Head of caudate nucleus (tissue), 42 donors: ENCODE results near the gene SNX15.
"Not testable (repeated sequence)": the region's sequence is repeated elsewhere in the genome, so short reads cannot be mapped to it uniquely, and the experiment has no call there.

Experiments
- DNase-seq, 42 donors: peaks; one replicate each; pipeline versions ENCODE4 v3.0.0 to v3.0.0-alpha.2; 2020 to 2021; ENCODE audit warnings: mixed read lengths in 7 of 42
- intact Hi-C: fragments of 100-400 bp; cut with DNase I; formaldehyde crosslinking; loops from one replicate; pipeline ENCODE4 v1.15.0; 2022

SNX15 gene

DNA sequence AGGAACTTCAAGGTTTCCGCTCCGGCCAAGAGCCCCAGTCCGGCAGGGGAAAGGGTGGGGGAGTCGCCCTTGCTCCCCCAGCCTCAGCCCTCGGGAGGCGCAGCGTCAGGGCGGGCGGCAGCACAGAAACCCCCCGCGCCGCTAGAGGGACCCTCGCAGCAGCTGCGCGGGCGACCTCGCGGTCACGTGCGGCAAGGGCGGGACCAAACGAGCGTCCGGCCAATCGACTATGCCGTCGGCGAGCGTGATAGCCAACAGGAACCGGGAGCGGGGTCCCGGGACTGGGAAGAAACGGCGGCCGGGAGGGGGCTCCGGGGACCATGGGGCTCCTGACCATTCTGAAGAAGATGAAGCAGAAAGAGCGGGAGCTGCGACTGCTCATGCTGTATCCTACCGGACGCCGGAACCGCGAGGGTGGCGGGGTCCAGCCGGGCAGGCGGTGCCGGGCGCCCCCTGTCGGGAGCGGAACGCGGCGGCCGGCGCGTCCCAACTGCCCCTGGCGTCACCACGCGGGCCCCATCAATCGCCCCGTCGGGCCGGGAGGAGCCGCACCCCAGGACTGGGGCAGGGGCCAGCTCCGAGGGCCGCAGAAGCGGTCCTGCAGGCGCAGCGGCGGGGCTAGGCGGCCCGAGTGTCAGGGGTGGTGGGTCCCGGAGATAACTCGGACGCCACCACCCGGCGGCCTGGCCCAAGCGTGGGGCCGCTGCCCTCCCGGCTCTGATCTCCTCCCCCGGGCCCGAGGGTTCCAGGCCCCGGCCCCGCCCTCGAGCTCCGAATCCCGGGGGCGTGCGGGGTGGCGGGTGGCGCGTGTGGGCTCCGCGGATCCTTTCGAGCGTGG is 13.1 kb upstream of the SNX15 start, which contains the start of gene ARL2:
Gene ARL2 (plus strand): TSS at position 273 of the 838 bp plus-strand sequence. CDS start 48 bp downstream, at position 321.
- DNase-seq = peak; percentile 87 to 98 (median 95)
- intact Hi-C loops = loop anchor here (2.0 kb wide), 1 partner anchor 103 kb away; the partner anchor contains the start of gene ZNHIT2

DNA sequence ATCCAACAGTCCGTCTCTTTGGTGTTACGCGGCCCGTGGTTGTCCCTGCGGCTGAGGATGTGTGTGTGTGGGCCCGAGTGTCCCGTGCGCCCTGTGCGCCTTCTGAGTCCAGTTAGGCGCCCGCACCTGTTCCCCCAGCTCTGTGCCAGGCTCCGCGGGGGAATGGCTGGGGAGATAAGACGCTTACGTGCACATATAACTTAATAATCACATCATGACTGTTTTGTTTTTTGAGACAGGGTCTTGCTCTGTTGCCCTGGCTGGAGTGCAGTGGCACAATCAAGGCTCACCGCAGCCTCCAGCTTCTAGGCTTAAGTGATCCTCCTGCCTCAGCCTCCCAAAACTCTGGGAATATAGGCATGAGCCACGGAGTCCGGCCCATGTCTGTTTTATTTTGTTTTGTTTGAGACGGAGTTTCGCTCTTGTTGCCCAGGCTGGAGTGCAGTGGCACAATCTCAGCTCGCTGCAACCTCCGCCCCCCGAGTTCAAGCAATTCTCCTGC is 12.5 kb upstream of the SNX15 start:
- intact Hi-C loops = no loop called here

DNA sequence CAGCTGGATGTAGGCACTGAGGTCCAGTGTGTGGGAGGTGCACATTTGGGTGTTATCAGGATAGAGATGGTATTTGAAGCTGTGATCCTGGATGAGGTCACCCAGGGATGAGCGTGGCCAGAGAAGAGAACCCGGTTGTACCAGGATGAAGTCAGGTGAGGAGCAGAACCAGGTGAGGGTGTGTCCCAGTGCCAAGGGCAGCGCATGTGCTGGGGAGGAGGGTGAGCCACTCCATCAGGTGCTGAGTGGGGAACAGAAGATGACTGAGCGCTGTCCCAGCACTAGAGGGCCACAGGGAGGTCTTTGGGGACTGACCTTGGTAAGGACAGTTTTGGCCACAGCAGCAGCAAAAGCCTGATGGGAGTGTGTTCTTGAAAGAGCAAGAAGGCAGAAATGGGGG is 10.5 kb upstream of the SNX15 start:
- intact Hi-C loops = no loop called here
- DNase-seq = no peak

More for the DNA sequence above, 12.5 kb upstream of the SNX15 start:
- DNase-seq = no peak

GRCh38 chr11:65017937-65018336 is 9.3 kb upstream of the SNX15 start:
- DNase-seq = no peak
- intact Hi-C loops = no loop called here

DNA sequence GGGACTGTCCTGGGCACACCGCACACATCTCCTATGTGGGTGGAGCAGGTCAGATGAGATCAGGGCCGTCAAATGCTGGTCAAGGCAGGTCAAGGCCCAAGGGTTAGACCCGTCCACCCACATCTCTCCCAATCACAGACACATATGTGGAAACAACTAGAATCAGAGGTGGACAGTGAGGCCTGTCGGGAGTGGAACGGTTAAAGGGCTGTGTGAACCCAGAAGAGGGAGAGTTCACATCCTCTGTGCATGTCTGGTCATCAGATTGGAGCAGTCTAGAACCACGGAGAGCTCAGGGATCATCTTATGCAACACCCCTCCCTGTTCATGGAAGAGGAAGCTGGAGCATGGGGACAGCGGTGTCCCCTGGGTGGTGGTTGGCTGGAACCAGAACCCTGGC is 7.4 kb upstream of the SNX15 start:
- intact Hi-C loops = no loop called here
- no peak for DNase-seq

DNA sequence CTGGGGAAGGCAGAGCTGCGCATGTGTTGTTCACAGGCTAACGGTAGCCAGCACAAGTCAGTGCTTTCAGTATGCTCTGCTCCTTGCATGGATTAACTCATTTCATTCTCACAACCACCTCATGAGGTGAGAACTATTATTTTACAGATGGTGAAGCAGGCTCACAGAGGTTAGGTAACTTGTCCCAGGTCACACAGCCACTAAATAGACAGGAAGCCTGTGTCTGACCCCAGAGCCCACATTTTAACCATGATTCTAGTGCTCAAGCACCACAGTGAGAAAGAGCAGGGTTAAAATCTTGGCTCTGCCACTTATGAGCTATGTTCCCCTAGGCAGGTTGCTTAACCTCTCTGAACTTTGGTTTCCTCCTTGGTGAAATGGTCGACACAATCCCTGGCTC is 6.2 kb upstream of the SNX15 start:
- DNase-seq = no peak
- intact Hi-C loops = no loop called here

- intact Hi-C loops = no loop called here
- no peak for DNase-seq
Measured at GRCh38 chr11:65021509-65021908, 5.7 kb upstream of the SNX15 start.

DNA sequence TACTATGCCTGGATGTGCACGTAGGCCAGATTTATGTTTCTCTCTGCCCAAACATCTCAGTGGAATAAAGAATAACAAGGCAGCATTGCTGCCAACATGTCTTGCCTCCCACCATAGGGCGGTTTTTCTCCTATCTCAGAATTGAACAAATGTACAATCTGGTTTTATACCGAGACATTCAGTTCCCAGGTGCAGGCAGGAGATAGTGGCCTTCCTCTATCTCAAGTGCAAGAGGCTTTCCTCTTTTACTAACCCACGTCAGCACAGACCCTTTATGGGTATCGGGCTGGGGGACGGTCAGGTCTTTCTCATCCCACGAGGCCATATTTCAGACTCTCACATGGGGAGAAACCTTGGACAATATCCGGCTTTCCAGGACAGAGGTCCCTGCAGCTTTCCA is 3.7 kb upstream of the SNX15 start:
- DNase-seq, intact Hi-C loops: not testable (repeated sequence)

DNA sequence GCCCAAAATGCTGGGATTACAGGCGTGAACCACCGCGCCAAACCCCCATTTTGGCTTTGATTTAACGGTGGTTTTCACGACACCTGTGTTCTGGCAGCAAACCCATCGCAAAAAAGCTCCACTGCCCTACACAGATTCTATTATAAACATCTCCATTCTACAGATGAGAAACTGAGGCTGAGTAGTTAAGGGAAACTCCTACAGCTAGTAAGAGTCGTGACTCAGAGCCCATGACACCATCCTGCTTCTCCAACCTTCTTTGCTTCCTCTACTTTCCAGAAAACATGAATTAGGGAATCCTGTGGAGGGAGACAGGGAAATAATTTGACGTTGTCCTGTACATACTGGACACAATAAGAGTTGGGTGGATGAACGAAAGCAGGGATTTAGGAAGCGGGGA is 429 bp upstream of the SNX15 start:
- intact Hi-C loops = loop anchor here (2.0 kb wide), 1 partner anchor 110 kb away; the partner anchor contains the start of gene ATG2A
- DNase-seq = no peak

GRCh38 chr11:65032216-65032615 is 5.0 kb downstream of the SNX15 start:
- intact Hi-C loops = no loop called here
- DNase-seq = no peak

- intact Hi-C loops = no loop called here
- DNase-seq = no peak
Measured at GRCh38 chr11:65034423-65034822, 7.2 kb downstream of the SNX15 start.

DNA sequence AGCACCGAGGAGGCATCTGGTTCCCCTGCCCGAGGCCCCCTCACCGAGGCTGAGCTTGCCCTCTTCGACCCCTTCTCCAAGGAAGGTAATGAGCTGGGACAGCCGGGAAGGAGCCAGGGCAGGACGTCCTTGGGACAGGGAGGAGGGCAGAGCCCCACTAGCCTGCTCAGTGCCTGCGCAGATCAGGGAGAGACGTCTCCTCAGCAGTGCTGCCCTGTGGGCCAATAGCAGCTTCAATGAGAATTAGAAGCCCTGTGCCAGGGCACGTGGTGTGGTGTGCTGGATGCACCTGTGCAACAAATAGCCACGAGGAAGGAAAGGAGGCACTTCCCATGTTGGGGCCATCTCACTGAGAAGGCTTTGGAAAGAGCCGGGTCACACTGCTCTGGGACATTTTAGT is 8.3 kb downstream of the SNX15 start:
- no peak for DNase-seq
- intact Hi-C loops = no loop called here

DNA sequence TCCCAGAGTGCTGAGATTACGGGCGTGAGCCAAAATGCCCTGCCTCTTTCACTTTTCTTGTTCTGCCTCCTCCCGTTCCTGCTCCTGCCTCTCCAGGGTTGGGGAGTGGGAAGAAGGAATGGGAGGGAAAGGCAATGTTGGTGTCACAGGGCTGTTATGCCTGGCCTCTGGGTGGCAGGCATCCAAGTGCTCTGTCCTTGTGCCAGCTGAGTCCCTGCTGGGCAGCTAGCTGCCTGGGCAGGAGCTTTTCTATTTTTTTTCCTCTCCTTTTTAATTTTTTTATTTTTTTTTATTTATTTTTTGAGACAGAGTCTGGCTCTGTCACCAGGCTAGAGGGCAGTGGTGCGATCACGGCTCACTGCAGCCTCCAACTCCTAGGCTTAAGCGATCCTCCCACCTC is 9.7 kb downstream of the SNX15 start:
- peak in 41 of 42 donors; percentile 57 to 91 (median 75) for DNase-seq
- intact Hi-C loops = no loop called here

GRCh38 chr11:65040520-65040846 is 13.2 kb downstream of the SNX15 start:
- intact Hi-C loops = no loop called here

GRCh38 chr11:65040847-65041622 is 13.8 kb downstream of the SNX15 start, which contains the start of gene SAC3D1:
Gene SAC3D1 (plus strand): TSS chr11:65041210. CDS start chr11:65041293, 83 bp downstream.
- DNase-seq = peak; percentile 72 to 96 (median 91)
- intact Hi-C loops = no loop called here

More at GRCh38 chr11:65040520-65040846, 13.2 kb downstream of the SNX15 start:
- DNase-seq = no peak

GRCh38 chr11:65042891-65043290 is 15.7 kb downstream of the SNX15 start:
- no peak for DNase-seq
- intact Hi-C loops = no loop called here

DNA sequence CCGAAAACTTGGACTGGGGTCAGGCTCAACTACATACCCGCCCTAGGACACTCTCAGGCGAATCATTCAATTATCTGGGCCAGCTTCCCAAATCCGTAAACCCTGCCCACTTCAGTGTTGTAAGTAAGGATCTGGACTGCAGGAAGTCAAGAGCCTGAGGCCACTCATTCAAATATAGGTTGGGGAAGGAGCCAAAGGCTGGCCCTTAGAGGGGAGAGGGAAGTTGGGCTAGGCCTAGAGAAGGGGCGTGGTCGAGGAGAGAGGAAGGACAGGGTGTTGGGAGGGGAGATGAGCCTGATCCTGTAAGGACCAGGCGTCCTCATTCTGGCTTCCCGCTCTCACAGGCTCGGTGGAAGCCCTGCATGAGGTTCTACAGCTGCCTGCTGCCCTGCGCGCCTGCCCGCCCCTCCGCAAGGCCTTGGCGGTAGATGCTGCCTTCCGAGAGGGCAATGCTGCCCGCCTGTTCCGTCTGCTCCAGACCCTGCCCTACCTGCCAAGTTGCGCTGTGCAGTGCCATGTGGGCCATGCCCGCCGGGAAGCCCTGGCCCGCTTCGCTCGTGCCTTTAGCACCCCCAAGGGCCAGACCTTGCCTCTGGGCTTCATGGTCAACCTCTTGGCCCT is 16.8 kb downstream of the SNX15 start:
- DNase-seq = peak in 27 of 42 donors; percentile 6 to 54 (median 25)
- intact Hi-C loops = no loop called here

DNA sequence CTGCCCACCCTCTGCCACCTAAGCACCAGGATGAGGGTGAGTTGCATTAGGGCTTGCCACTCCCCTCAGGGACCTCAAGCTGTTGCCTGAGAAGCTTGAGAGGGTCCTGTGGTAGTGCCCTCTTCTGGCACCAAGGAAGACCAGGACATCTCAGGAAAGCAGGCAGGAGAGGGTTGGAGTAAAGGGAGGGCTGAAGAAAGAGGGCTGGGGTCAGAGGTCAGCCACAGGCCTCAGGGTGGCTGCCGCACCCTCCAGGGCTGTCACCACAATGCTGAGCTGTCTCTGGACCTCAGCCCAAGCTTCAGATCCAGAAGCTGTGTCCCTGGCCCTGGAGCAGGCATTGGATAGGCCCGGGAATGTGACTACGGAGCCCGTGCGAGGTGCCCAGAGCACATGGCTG is 17.8 kb downstream of the SNX15 start:
- intact Hi-C loops = no loop called here

GRCh38 chr11:65045728-65046127 is 18.5 kb downstream of the SNX15 start:
- no peak for DNase-seq
- intact Hi-C loops = no loop called here

More for the DNA sequence above, 17.8 kb downstream of the SNX15 start:
- DNase-seq = no peak
